ENCODE data around the gene GNB4. TPM values are rescaled to one million over a fixed set of nuclear protein-coding genes. Genes with fewer than 3 reads are reported as not detected.

The GNB4 gene
- total and polyA plus RNA-seq, 3 experiments from 2014 or later, result 0.16 to 1.9 (median 1.5) TPM

GRCh38 chr3:179415377-179415776 is 35.9 kb downstream of the GNB4 start:
- H3K4me3 Mint-ChIP-seq, result no peak overlapping the region

GRCh38 chr3:179414804-179415203 is 36.5 kb downstream of the GNB4 start:
- no peak overlapping the region for H3K27ac Mint-ChIP-seq
- peaks cover 0 to under 1% of the 10 kb centered on the region in 2 donors for H3K27me3 Mint-ChIP-seq
- Histone ChIP-seq H3K27me3 (ENCODE audit: insufficient read depth, low read length, poor library complexity, severe bottlenecking) (no peaks in the 10 kb centered on the region), H3K9me3 (ENCODE audit: low read length) (no peaks in the 10 kb centered on the region), H3K27ac (ENCODE audit: low read depth, low read length) (no peak overlapping the region), H3K4me1 (ENCODE audit: insufficient read depth, low read length) (no peaks in the 10 kb centered on the region), H3K36me3 (ENCODE audit: insufficient read depth, low read length) (no peaks in the 10 kb centered on the region), H3K4me3 (ENCODE audit: low read length) (no peak overlapping the region)
- H3K4me1 Mint-ChIP-seq, result no peaks in the 10 kb centered on the region
- H3K9me3 Mint-ChIP-seq, result no peaks in the 10 kb centered on the region
- ChIA-PET CTCF (no interaction called here), POLR2A (no interaction called here)
- no peak for DNase-seq
- peaks cover 0 to 6% (median 0%) of the 10 kb centered on the region in 3 donors for H3K36me3 Mint-ChIP-seq
- no peak overlapping the region for H3K4me3 Mint-ChIP-seq

More at GRCh38 chr3:179415377-179415776, 35.9 kb downstream of the GNB4 start:
- Histone ChIP-seq H3K36me3 (ENCODE audit: insufficient read depth, low read length) (no peaks in the 10 kb centered on the region), H3K4me3 (ENCODE audit: low read length) (no peak overlapping the region), H3K9me3 (ENCODE audit: low read length) (no peaks in the 10 kb centered on the region), H3K27ac (ENCODE audit: low read depth, low read length) (no peak overlapping the region), H3K4me1 (ENCODE audit: insufficient read depth, low read length) (no peaks in the 10 kb centered on the region), H3K27me3 (ENCODE audit: insufficient read depth, low read length, poor library complexity, severe bottlenecking) (no peaks in the 10 kb centered on the region)
- DNase-seq, result no peak
- peaks cover 0 to 6% (median 0%) of the 10 kb centered on the region in 3 donors for H3K36me3 Mint-ChIP-seq
- no peaks in the 10 kb centered on the region for H3K9me3 Mint-ChIP-seq
- CTCF ChIA-PET, result no interaction called here
- no peaks in the 10 kb centered on the region for H3K4me1 Mint-ChIP-seq
- H3K27ac Mint-ChIP-seq, result no peak overlapping the region
- peaks cover 0 to 1% of the 10 kb centered on the region in 2 donors for H3K27me3 Mint-ChIP-seq
- POLR2A ChIA-PET, result no interaction called here

DNA sequence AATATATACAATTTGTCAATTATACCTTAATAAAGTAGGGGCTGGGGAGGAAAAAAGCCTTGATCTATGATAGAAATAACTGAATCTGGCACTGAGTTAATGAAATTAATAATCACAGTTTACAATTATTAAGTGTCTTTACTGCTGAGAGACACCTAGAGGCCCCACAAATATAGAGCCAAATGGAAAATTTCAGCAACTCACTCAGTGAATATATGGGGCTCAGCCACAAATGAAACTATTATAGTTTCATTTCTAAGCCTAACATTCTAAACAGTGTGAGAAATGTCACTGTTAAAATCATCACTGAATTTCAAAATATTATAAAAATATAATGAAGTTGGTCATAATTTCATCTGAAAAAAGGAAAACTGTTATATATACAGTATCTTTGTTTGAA is 40.3 kb downstream of the GNB4 start:
- Histone ChIP-seq H3K9me3 (ENCODE audit: low read length) (no peaks in the 10 kb centered on the region), H3K4me1 (ENCODE audit: insufficient read depth, low read length) (no peaks in the 10 kb centered on the region), H3K4me3 (ENCODE audit: low read length) (no peak overlapping the region), H3K36me3 (ENCODE audit: insufficient read depth, low read length) (no peaks in the 10 kb centered on the region), H3K27me3 (ENCODE audit: insufficient read depth, low read length, poor library complexity, severe bottlenecking) (no peaks in the 10 kb centered on the region), H3K27ac (ENCODE audit: low read depth, low read length) (no peak overlapping the region)
- DNase-seq, result no peak
- no peak overlapping the region for H3K4me3 Mint-ChIP-seq
- no peaks in the 10 kb centered on the region for H3K4me1 Mint-ChIP-seq
- ChIA-PET POLR2A (no interaction called here), CTCF (no interaction called here)
- peak overlapping the region in 1 of 8 donors; percentile 12 for H3K27ac Mint-ChIP-seq
- H3K9me3 Mint-ChIP-seq, result no peaks in the 10 kb centered on the region
- H3K36me3 Mint-ChIP-seq, result no peaks in the 10 kb centered on the region
- peaks cover 0 to 3% of the 10 kb centered on the region in 2 donors for H3K27me3 Mint-ChIP-seq

- Mint-ChIP-seq H3K4me1 (no peaks in the 10 kb centered on the region), H3K27me3 (peaks cover 0 to 3% of the 10 kb centered on the region in 2 donors), H3K4me3 (no peak overlapping the region), H3K27ac (no peak overlapping the region), H3K36me3 (peaks cover 0 to under 1% (median 0%) of the 10 kb centered on the region in 3 donors), H3K9me3 (no peaks in the 10 kb centered on the region)
- H3K27me3 ChIP-seq (ENCODE audit: insufficient read depth, low read length, poor library complexity, severe bottlenecking), result no peaks in the 10 kb centered on the region
- H3K36me3 ChIP-seq (ENCODE audit: insufficient read depth, low read length), result no peaks in the 10 kb centered on the region
- no peaks in the 10 kb centered on the region for H3K4me1 ChIP-seq (ENCODE audit: insufficient read depth, low read length)
- ChIA-PET CTCF (no interaction called here), POLR2A (no interaction called here)
- DNase-seq, result no peak
- no peak overlapping the region for H3K27ac ChIP-seq (ENCODE audit: low read depth, low read length)
- H3K9me3 ChIP-seq (ENCODE audit: low read length), result no peaks in the 10 kb centered on the region
- no peak overlapping the region for H3K4me3 ChIP-seq (ENCODE audit: low read length)
Measured at GRCh38 chr3:179410331-179410730, 40.9 kb downstream of the GNB4 start.

- H3K27ac ChIP-seq (ENCODE audit: low read depth, low read length), result no peak overlapping the region
- POLR2A ChIA-PET, result no interaction called here
- H3K36me3 Mint-ChIP-seq, result peaks cover 10 to 14% (median 10%) of the 10 kb centered on the region in 3 donors
Measured at GRCh38 chr3:179404307-179404706, 47.0 kb downstream of the GNB4 start.

DNA sequence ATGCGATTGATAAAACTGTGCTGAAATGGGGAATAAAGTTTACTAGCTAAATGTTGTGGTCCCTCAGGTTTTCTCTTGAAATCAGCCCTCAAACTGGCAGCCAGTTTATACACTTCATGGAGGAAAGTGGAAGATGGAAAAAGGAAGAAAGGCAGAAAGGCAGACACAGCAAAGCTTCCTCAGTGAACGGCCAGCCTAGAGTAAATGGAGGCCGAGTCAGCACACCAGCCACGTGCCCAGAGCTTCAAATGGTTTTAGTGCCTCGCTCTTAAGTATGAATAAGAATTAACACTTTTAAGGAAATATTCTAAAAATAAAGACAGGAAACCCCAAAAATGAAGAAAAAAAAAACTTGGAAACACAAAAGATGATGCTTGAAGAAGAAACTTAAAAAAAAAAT is 48.3 kb downstream of the GNB4 start:
- no peaks in the 10 kb centered on the region for H3K4me1 ChIP-seq (ENCODE audit: insufficient read depth, low read length)
- peak overlapping the region in 1 of 7 donors; percentile 32 for H3K4me3 Mint-ChIP-seq
- no peaks in the 10 kb centered on the region for H3K4me1 Mint-ChIP-seq
- H3K27me3 Mint-ChIP-seq, result no peaks in the 10 kb centered on the region
- H3K9me3 ChIP-seq (ENCODE audit: low read length), result no peaks in the 10 kb centered on the region
- peaks cover 10 to 18% (median 10%) of the 10 kb centered on the region in 3 donors for H3K36me3 Mint-ChIP-seq
- no peak for DNase-seq
- no peak overlapping the region for H3K27ac ChIP-seq (ENCODE audit: low read depth, low read length)
- H3K27me3 ChIP-seq (ENCODE audit: insufficient read depth, low read length, poor library complexity, severe bottlenecking), result no peaks in the 10 kb centered on the region
- ChIA-PET POLR2A (no interaction called here), CTCF (no interaction called here)
- no peaks in the 10 kb centered on the region for H3K9me3 Mint-ChIP-seq
- H3K27ac Mint-ChIP-seq, result peak overlapping the region in 1 of 8 donors; percentile 8
- no peak overlapping the region for H3K4me3 ChIP-seq (ENCODE audit: low read length)
- no peaks in the 10 kb centered on the region for H3K36me3 ChIP-seq (ENCODE audit: insufficient read depth, low read length)

More at GRCh38 chr3:179404307-179404706, 47.0 kb downstream of the GNB4 start:
- Mint-ChIP-seq H3K27me3 (peaks cover 0 to 3% of the 10 kb centered on the region in 2 donors), H3K4me1 (no peaks in the 10 kb centered on the region), H3K4me3 (no peak overlapping the region), H3K27ac (peak overlapping the region in 1 of 8 donors; percentile 36), H3K9me3 (no peaks in the 10 kb centered on the region)
- no peaks in the 10 kb centered on the region for H3K4me1 ChIP-seq (ENCODE audit: insufficient read depth, low read length)
- no peak for DNase-seq
- H3K9me3 ChIP-seq (ENCODE audit: low read length), result no peaks in the 10 kb centered on the region
- H3K4me3 ChIP-seq (ENCODE audit: low read length), result no peak overlapping the region
- CTCF ChIA-PET, result no interaction called here
- no peaks in the 10 kb centered on the region for H3K27me3 ChIP-seq (ENCODE audit: insufficient read depth, low read length, poor library complexity, severe bottlenecking)
- no peaks in the 10 kb centered on the region for H3K36me3 ChIP-seq (ENCODE audit: insufficient read depth, low read length)

DNA sequence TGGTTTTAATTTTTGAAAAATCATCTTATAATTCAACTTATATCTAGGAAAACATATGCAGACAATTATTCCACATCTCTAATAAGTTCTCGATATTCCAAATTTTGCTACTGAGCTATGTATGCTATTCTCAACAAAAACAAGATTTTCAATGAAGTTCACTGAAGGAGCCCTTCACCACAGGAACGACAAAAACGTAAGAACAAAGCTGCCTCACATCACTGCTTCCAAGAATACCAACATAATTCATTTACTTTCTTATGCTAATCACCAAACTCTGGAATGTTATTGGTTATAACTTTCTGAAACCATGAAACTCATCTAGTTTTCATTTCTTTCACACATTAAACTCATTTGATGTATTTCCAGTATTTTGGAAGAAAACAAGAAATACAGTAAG is 49.7 kb downstream of the GNB4 start:
- POLR2A ChIA-PET, result no interaction called here
- H3K27ac Mint-ChIP-seq, result peak overlapping the region in 1 of 8 donors; percentile 6
- CTCF ChIA-PET, result no interaction called here
- Histone ChIP-seq H3K27ac (ENCODE audit: low read depth, low read length) (no peak overlapping the region), H3K9me3 (ENCODE audit: low read length) (no peaks in the 10 kb centered on the region), H3K4me3 (ENCODE audit: low read length) (no peak overlapping the region), H3K4me1 (ENCODE audit: insufficient read depth, low read length) (no peaks in the 10 kb centered on the region), H3K27me3 (ENCODE audit: insufficient read depth, low read length, poor library complexity, severe bottlenecking) (no peaks in the 10 kb centered on the region), H3K36me3 (ENCODE audit: insufficient read depth, low read length) (no peaks in the 10 kb centered on the region)
- H3K9me3 Mint-ChIP-seq, result no peaks in the 10 kb centered on the region
- peaks cover 10 to 26% (median 16%) of the 10 kb centered on the region in 3 donors for H3K36me3 Mint-ChIP-seq
- H3K4me3 Mint-ChIP-seq, result no peak overlapping the region
- H3K4me1 Mint-ChIP-seq, result no peaks in the 10 kb centered on the region
- no peak for DNase-seq
- no peaks in the 10 kb centered on the region for H3K27me3 Mint-ChIP-seq

- POLR2A ChIA-PET, result no interaction called here
- H3K36me3 ChIP-seq (ENCODE audit: insufficient read depth, low read length), result peaks cover 4% of the 10 kb centered on the region
Measured at GRCh38 chr3:179398574-179399231, 52.6 kb downstream of the GNB4 start.

More at GRCh38 chr3:179398574-179399231, 52.6 kb downstream of the GNB4 start:
- Histone ChIP-seq H3K27ac (ENCODE audit: low read depth, low read length) (no peak overlapping the region), H3K9me3 (ENCODE audit: low read length) (no peaks in the 10 kb centered on the region), H3K27me3 (ENCODE audit: insufficient read depth, low read length, poor library complexity, severe bottlenecking) (no peaks in the 10 kb centered on the region), H3K4me3 (ENCODE audit: low read length) (no peak overlapping the region), H3K4me1 (ENCODE audit: insufficient read depth, low read length) (no peaks in the 10 kb centered on the region)
- no peaks in the 10 kb centered on the region for H3K4me1 Mint-ChIP-seq
- H3K4me3 Mint-ChIP-seq, result no peak overlapping the region
- peaks cover 6 to 43% (median 18%) of the 10 kb centered on the region in 3 donors for H3K36me3 Mint-ChIP-seq
- CTCF ChIA-PET, result no interaction called here
- no peaks in the 10 kb centered on the region for H3K27me3 Mint-ChIP-seq
- no peaks in the 10 kb centered on the region for H3K9me3 Mint-ChIP-seq
- H3K27ac Mint-ChIP-seq, result no peak overlapping the region
- DNase-seq, result no peak
